IPS-15b (cell line): ENCODE results near the gene DDX20.
A peak's percentile ranks its signal among the peaks of the same experiment; 100 is the strongest.
"Not testable (repeated sequence)": the region's sequence is repeated elsewhere in the genome, so short reads cannot be mapped to it uniquely, and the experiment has no call there.

ENCODE experiments used
- H3K27me3 ChIP-seq: one replicate; pipeline ENCODE4 v1.6.1; 2013; ENCODE audit warnings: low read length; ENCODE audit not compliant: control insufficient read depth, insufficient read depth
- H3K36me3 ChIP-seq: one replicate; pipeline ENCODE4 v1.6.1; 2013; ENCODE audit warnings: low read length; ENCODE audit not compliant: control insufficient read depth, insufficient read depth
- H3K4me1 ChIP-seq: one replicate; pipeline ENCODE4 v1.6.1; 2013; ENCODE audit warnings: mild to moderate bottlenecking, low read length; ENCODE audit not compliant: control insufficient read depth, insufficient read depth
- H3K4me3 ChIP-seq: one replicate; pipeline ENCODE4 v1.5.1; 2013; ENCODE audit warnings: low read depth, low read length
- H3K9ac ChIP-seq: one replicate; pipeline ENCODE4 v1.6.1; 2013; ENCODE audit warnings: low read depth, mild to moderate bottlenecking, low read length
- H3K9me3 ChIP-seq: one replicate; pipeline ENCODE4 v1.6.1; 2013; ENCODE audit warnings: mild to moderate bottlenecking, low read length; ENCODE audit not compliant: control insufficient read depth, insufficient read depth

The DDX20 gene

GRCh38 chr1:111742292-111742691, 13.4 kb upstream of the DDX20 start:
- H3K4me3 ChIP-seq, H3K36me3 ChIP-seq, H3K9ac ChIP-seq, H3K9me3 ChIP-seq: not testable (repeated sequence)
- Histone ChIP-seq H3K27me3 (peaks cover 12% of the 10 kb centered on the region), H3K4me1 (peaks cover 11% of the 10 kb centered on the region)

- Histone ChIP-seq H3K9ac (no peak overlapping the region), H3K9me3 (no peaks in the 10 kb centered on the region), H3K36me3 (peaks cover 2% of the 10 kb centered on the region), H3K4me3 (no peak overlapping the region), H3K27me3 (peaks cover 12% of the 10 kb centered on the region), H3K4me1 (peaks cover 5% of the 10 kb centered on the region)
Measured at GRCh38 chr1:111742938-111743549, 12.7 kb upstream of the DDX20 start.

DNA sequence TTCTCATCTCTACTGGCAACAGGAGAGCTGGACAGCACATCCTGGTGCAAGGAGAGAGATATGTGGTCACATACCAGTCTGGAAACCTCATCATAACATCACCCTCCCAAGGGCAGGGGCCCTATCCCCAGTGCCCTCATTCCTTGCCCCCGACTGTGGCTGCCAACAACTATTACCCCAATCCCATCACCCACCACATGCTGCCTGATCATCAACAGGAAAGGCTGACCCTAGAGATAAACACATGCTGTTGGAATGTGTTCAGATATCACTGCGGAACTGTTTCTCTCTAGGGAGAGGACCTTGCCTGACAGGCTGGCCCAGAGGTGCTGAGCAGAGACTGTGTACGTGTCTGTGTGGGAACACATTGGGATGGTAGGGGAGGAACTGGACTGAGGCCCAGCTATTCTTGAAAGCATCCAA, 12.0 kb upstream of the DDX20 start:
- Histone ChIP-seq H3K36me3 (peaks cover 2% of the 10 kb centered on the region), H3K4me3 (no peak overlapping the region), H3K4me1 (peaks cover 6% of the 10 kb centered on the region), H3K9me3 (no peaks in the 10 kb centered on the region), H3K27me3 (peaks cover 12% of the 10 kb centered on the region), H3K9ac (no peak overlapping the region)

DNA sequence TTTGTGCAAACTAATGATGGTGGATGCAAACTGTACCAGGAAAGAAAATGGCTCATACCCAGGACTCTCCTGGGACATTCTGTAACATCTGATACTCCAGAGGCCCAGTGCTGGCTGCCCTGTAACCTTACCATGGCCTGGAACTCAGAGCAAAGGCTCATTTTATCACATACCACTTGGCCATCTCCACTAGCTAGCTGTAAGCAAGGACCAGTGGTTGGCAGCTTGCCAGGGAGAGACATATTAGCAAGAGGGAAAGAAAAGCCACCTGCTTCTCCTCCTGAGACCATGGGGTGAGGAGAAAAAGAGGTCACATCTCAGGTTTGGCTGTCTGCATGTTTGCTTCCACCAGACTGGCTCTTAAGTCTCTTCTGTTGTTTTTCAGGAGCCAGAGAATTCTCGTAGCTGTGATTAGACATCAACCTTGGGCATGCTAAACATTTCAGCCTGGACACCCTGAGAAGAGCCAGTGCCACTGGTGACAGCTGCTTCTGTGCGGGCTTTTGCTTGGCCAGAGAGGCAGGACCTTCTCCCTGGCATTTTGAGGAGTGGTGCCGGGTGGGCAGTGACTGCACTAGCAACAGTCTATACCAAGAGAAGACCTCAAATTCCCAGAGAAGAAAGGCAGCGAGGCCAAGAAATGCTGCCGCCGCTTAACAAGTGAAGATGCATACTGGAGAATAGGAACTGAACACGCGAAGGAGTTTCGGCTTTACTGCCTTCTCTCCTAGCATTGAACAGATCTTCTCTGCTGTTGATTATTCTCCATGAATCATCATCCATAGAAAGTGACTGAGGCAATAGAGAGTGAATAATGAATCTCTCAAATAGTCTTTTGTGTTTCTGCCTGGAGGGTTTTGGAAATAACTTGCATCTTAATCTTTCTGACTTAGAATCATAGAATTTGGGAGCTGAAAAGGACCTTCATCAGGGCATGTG, 9.8 kb upstream of the DDX20 start:
- peaks cover 12% of the 10 kb centered on the region for H3K4me1 ChIP-seq
- H3K36me3 ChIP-seq = no peaks in the 10 kb centered on the region
- no peaks in the 10 kb centered on the region for H3K9me3 ChIP-seq
- no peak overlapping the region for H3K4me3 ChIP-seq
- no peak overlapping the region for H3K9ac ChIP-seq
- peaks cover 11% of the 10 kb centered on the region for H3K27me3 ChIP-seq

DNA sequence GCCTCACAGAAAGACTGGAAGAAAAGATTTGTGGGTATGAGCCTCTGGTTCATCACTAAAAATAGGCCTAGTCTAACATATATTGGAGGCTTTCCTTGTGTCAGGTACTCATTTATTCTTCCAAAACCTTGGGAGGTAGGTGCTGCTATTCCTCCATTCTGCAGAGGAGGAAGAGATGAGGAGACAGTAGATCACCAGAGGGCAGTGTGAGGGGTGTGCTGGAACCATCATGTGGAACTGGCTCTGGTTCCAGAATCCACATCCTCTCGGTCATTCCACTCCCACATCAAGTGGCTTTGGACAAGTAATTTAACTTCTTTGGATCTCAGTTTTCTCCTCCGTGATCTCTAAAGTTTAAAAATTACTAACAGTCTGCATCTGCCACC, 9.1 kb upstream of the DDX20 start:
- no peak overlapping the region for H3K9ac ChIP-seq
- peaks cover 9% of the 10 kb centered on the region for H3K4me1 ChIP-seq
- H3K4me3 ChIP-seq = no peak overlapping the region
- H3K27me3 ChIP-seq = peaks cover 5% of the 10 kb centered on the region
- no peaks in the 10 kb centered on the region for H3K36me3 ChIP-seq
- no peaks in the 10 kb centered on the region for H3K9me3 ChIP-seq

GRCh38 chr1:111747282-111747734, 8.4 kb upstream of the DDX20 start:
- Histone ChIP-seq H3K36me3 (no peaks in the 10 kb centered on the region), H3K9ac (no peak overlapping the region), H3K9me3 (no peaks in the 10 kb centered on the region), H3K27me3 (peaks cover 2% of the 10 kb centered on the region), H3K4me3 (no peak overlapping the region), H3K4me1 (peaks cover 9% of the 10 kb centered on the region)

DNA sequence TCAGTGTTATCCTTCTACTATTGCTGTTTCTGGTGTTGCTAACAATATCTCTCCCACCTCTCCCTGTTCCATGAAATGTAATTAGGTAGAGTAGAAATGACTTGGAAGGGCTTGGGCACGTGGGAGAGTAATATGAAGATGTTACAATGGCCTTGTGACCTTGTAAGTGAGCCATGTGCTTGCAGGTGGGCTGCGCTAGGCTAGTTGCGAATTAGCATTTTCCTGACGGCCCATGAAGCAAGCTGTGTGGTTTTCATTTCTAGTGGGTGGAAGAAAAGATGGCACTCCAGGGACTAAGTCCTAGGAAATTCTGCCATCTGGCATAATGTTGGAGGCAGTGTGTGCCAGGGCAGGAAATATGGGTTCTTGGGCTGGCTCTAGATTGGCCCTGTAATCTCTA, 7.8 kb upstream of the DDX20 start:
- Histone ChIP-seq H3K27me3 (peaks cover 2% of the 10 kb centered on the region), H3K36me3 (no peaks in the 10 kb centered on the region), H3K4me3 (no peak overlapping the region), H3K9me3 (no peaks in the 10 kb centered on the region), H3K4me1 (peaks cover 9% of the 10 kb centered on the region), H3K9ac (no peak overlapping the region)

- no peaks in the 10 kb centered on the region for H3K27me3 ChIP-seq
- H3K9me3 ChIP-seq = no peaks in the 10 kb centered on the region
- H3K36me3 ChIP-seq = no peaks in the 10 kb centered on the region
- H3K9ac ChIP-seq = no peak overlapping the region
- no peak overlapping the region for H3K4me3 ChIP-seq
- H3K4me1 ChIP-seq = peaks cover 9% of the 10 kb centered on the region
Measured at GRCh38 chr1:111749628-111750027, 6.1 kb upstream of the DDX20 start.

DNA sequence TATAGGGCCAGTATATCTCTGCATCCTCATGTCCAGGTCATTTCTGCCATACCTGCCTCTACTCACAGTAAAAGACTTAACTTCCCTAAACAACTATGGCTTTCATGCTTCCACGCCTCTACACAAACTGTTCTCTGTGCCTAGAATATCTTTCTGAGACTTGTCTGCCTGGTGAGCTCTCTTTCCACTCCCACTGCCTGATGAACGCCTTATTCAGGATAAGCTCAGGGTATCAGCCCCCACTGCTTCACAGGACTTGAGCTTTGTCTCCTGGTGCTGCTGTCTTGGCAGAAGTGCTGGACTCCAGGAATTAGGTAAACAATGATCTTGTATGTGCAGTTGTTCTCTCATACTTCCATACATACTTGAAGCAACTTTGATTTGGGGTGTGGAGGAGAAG, 4.8 kb upstream of the DDX20 start:
- Histone ChIP-seq H3K36me3 (no peaks in the 10 kb centered on the region), H3K9ac (no peak overlapping the region), H3K4me3 (no peak overlapping the region), H3K27me3 (no peaks in the 10 kb centered on the region), H3K9me3 (no peaks in the 10 kb centered on the region), H3K4me1 (peaks cover 9% of the 10 kb centered on the region)

- no peaks in the 10 kb centered on the region for H3K27me3 ChIP-seq
- no peak overlapping the region for H3K4me3 ChIP-seq
- no peaks in the 10 kb centered on the region for H3K9me3 ChIP-seq
- H3K4me1 ChIP-seq = peaks cover 12% of the 10 kb centered on the region
- H3K36me3 ChIP-seq = no peaks in the 10 kb centered on the region
- no peak overlapping the region for H3K9ac ChIP-seq
Measured at GRCh38 chr1:111751906-111752575, 3.7 kb upstream of the DDX20 start.

DNA sequence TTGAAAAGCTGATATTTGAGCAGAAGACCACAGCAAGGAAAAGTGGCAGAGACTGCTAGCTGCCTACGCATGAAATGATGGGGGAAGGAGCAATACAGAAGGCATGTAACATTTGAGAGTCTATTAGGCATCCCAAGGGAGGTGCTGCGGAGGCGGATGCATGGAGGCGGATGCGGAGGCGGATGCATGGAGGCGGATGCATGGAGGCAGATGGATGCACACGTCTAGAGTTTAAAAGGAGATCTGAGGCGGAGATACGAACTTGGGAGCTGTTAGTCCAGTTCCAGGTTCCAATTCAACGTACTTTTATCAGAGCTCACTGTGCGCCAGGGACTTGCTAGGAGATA, 744 bp upstream of the DDX20 start:
- H3K27me3 ChIP-seq = no peaks in the 10 kb centered on the region
- H3K4me1 ChIP-seq = peaks cover 4% of the 10 kb centered on the region
- H3K9me3 ChIP-seq = no peaks in the 10 kb centered on the region
- H3K36me3 ChIP-seq = peaks cover under 1% of the 10 kb centered on the region
- peak overlapping the region; percentile 80 for H3K9ac ChIP-seq
- H3K4me3 ChIP-seq = peak overlapping the region; percentile 72
